Psoas muscle (tissue), 8 donors: ENCODE data around the gene CFAP100. TPM values are rescaled to one million over a fixed set of nuclear protein-coding genes. Genes with fewer than 3 reads are reported as not detected.

ENCODE experiments used
- ATAC-seq, 4 donors: fragments of 200-7000 bp; cut with Tn5 transposase; one replicate each; pipeline ENCODE4 v1.9.1; 2020; ENCODE audit warnings: moderate library complexity in 3 of 4, mild to moderate bottlenecking in 2 of 4
- DNase-seq, 2 donors: peaks; one replicate each; pipeline ENCODE4 v3.0.0-alpha.2; 2020
- H3K27ac ChIP-seq: fragments of 200-600 bp; one replicate; pipeline ENCODE4 v1.8.0; 2022
- H3K27me3 ChIP-seq, 3 donors: fragments of 200-600 bp in 1 of 3; one replicate each; pipeline versions ENCODE4 v1.6.1 to v1.8.0; 2013 to 2022; ENCODE audit warnings: low read length in 2 of 3, mild to moderate bottlenecking in 2 of 3, moderate library complexity in 1 of 3; ENCODE audit not compliant: insufficient read depth in 3 of 3
- H3K36me3 ChIP-seq, 2 donors: fragments of 200-600 bp in 1 of 2; one replicate each; pipeline versions ENCODE4 v1.6.1 to v1.8.0; 2013 to 2022; ENCODE audit warnings: low read depth in 1 of 2, mild to moderate bottlenecking in 1 of 2, moderate library complexity in 1 of 2; ENCODE audit not compliant: insufficient read depth in 1 of 2
- H3K4me1 ChIP-seq: fragments of 200-600 bp; one replicate; pipeline ENCODE4 v1.8.0; 2022
- H3K4me3 ChIP-seq: fragments of 200-600 bp; one replicate; pipeline ENCODE4 v1.8.0; 2022; ENCODE audit warnings: mild to moderate bottlenecking
- H3K9me3 ChIP-seq: fragments of 200-600 bp; one replicate; pipeline ENCODE4 v1.8.0; 2022
- CTCF ChIP-seq: fragments of 200-600 bp; IDR thresholded peaks from one replicate; pipeline ENCODE4 v1.8.0; 2022; ENCODE audit warnings: antibody characterized with exemption
- WGBS, 3 donors: extraction: QIAGEN DNeasy Blood & Tissue Kit; methylation state at CpG; one replicate each; pipeline versions ENCODE4 v1.1.6 to v1.1.7; 2013; 5-methylcytosine and 5-hydroxymethylcytosine counted together
- intact Hi-C, 2 donors: fragments of 100-400 bp; cut with DNase I; formaldehyde crosslinking; loops; one replicate each; pipeline versions ENCODE4 v1.11.0 to v1.14.2; 2022
- polyA plus RNA-seq, 3 donors: library from polyadenylated mRNA; stranded (reverse); fragments of 200-250 nt; gene quantifications; one replicate each; pipeline ENCODE4 v1.2.3, GENCODE V29; 2013
- total RNA-seq, 4 donors: library from RNA; stranded (reverse); fragmentation: NEBNext Ultra II Directional in 2 of 4; extraction: Animal tissue kit (Norgen Biotek cat#: 25700) in 2 of 4; gene quantifications; one replicate each; pipeline versions ENCODE4 v1.2.1 to v1.2.4, GENCODE V29; 2021 to 2023
- donor health status: healthy with polysubstance abuse.
- donor health status: DM: no; HTN: no; CAD: no; lungs with moderate emphysema.
- donor health status: Bipolar disorder and iron deficiency.
- donor health status: healthy.
- donor health status: DM: yes; HTN: yes; CAD: no.
- donor health status: DM: no; HTN: no; CAD: no.
- donor health status: DM: no; HTN: no; CAD: no.
- donor health status: DM: yes; HTN: yes; CAD: no.

CFAP100 gene
- total and polyA plus RNA-seq, 7 donors, result not detected

GRCh38 chr3:126474498-126475412, 80.0 kb downstream of the CFAP100 start:
- H3K4me1 ChIP-seq, result peaks cover 49% of the 10 kb centered on the region

GRCh38 chr3:126475413-126476114, 80.9 kb downstream of the CFAP100 start, which contains the start of gene ZXDC:
TSS of gene ZXDC (minus strand) at chr3:126475891. CDS start at chr3:126475865, 26 bp downstream.
- intact Hi-C loops, result loop anchor here in 1 of 2 donors (10.0 kb wide), 2 partner anchors 121 to 211 kb away; partner anchors contain the start of gene KLF15
- Histone ChIP-seq H3K27me3 (no peaks in the 10 kb centered on the region), H3K9me3 (no peaks in the 10 kb centered on the region), H3K27ac (peak within 1 kb of the TSS; percentile 96), H3K36me3 (peaks cover 3 to 20% of the 10 kb centered on the region in 2 donors), H3K4me1 (peaks cover 42% of the 10 kb centered on the region), H3K4me3 (peak within 1 kb of the TSS; percentile 87)
- ATAC-seq, result peak; percentile 76 to 90 (median 80)
- peak; percentile 54 for TF ChIP-seq CTCF
- peak; percentile 96 to 98 for DNase-seq
- 0 to 1% (median 1%) methylated on average over 44 to 112 of the region's 112 CpGs for WGBS, 3 donors

More at GRCh38 chr3:126474498-126475412, 80.0 kb downstream of the CFAP100 start:
- TF ChIP-seq CTCF, result no peak
- no peaks in the 10 kb centered on the region for H3K9me3 ChIP-seq
- intact Hi-C loops, result loop anchor here (5.0 to 10.0 kb wide), 3 partner anchors 120 to 212 kb away; partner anchors contain the start of gene KLF15 (in 1 of the 2)
- peak overlapping the region; percentile 87 for H3K4me3 ChIP-seq
- peak overlapping the region; percentile 96 for H3K27ac ChIP-seq
- ATAC-seq, result peak; percentile 19 to 39 (median 28)
- no peaks in the 10 kb centered on the region for H3K27me3 ChIP-seq
- DNase-seq, result peak; percentile 60 to 79
- 5 to 6% (median 5%) methylated on average over 62 to 72 of the region's 72 CpGs for WGBS, 3 donors
- peaks cover 3 to 28% of the 10 kb centered on the region in 2 donors for H3K36me3 ChIP-seq

- DNase-seq (peak; percentile 12 to 85), ATAC-seq (peak; percentile 36 to 53 (median 46))
- H3K4me1 ChIP-seq, result peaks cover 34% of the 10 kb centered on the region
- intact Hi-C loops, result loop anchor here in 1 of 2 donors (10.0 kb wide), 2 partner anchors 122 to 212 kb away; partner anchors contain the start of gene KLF15
- 14 to 17% (median 17%) methylated on average over 51 to 58 of the region's 66 CpGs for whole genome bisulfite sequencing, 3 donors
- TF ChIP-seq CTCF, result no peak
- no peaks in the 10 kb centered on the region for H3K27me3 ChIP-seq
- H3K36me3 ChIP-seq, result peaks cover 0 to 12% of the 10 kb centered on the region in 2 donors
- peak overlapping the region; percentile 96 for H3K27ac ChIP-seq
- peak overlapping the region; percentile 82 for H3K4me3 ChIP-seq
- H3K9me3 ChIP-seq, result no peaks in the 10 kb centered on the region
Measured at GRCh38 chr3:126476166-126477060, 81.7 kb downstream of the CFAP100 start.

GRCh38 chr3:126477061-126477380, 82.3 kb downstream of the CFAP100 start:
- no peak for DNase-seq
- WGBS, 3 donors, result 40 to 53% (median 43%) methylated on average over 4 of the region's 4 CpGs
- Histone ChIP-seq H3K27ac (no peak overlapping the region), H3K4me3 (no peak overlapping the region), H3K4me1 (peaks cover 28% of the 10 kb centered on the region), H3K36me3 (peaks cover 0 to 6% of the 10 kb centered on the region in 2 donors), H3K9me3 (no peaks in the 10 kb centered on the region), H3K27me3 (no peaks in the 10 kb centered on the region)
- no peak for ATAC-seq
- TF ChIP-seq CTCF, result no peak
- intact Hi-C loops, result loop anchor here in 1 of 2 donors (10.0 kb wide), 2 partner anchors 122 to 212 kb away; partner anchors contain the start of gene KLF15
